ENCODE data around the gene LIPT1.

DNA sequence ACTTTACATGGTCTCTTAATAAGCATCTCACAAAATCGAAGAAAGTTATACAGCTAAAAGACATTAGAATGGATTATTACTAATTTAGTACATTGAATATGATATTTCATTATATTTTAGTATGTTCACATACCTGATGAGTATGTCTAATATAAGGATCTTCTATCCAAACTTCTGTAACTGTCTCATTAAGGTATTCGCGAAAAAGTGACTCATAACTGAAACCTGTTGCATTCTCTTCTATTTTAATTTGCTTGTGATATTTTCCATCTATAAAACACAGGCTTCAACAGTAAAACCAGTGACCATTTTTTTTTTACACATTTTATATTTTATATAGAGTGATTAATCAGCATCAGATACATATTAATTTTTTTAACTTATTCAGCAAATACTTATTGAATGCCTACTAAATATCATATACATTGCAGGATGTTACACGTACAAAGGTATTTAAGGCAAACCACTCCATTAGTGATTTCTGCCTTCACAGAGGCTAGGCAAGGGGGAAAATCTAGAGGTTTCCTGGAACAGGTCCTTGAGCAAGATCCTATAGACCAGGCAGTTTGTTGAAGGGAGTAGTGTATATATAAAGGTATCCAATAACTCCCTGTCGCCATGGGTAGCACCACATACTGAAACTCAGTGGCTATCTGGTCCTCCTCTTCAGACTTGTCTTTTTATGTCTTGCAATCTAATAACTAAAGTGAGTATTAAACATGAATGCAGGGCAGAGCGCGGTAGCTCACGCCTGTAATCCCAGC lies 16.8 kb downstream of the LIPT1 start:
- TF ChIP-seq CEBPB (IDR thresholded peaks at IDR 0.05) = no peak
- no peak for TF ChIP-seq YY1 (IDR thresholded peaks at IDR 0.05; ENCODE audit: low read depth)
- TF ChIP-seq, protein P1, sequence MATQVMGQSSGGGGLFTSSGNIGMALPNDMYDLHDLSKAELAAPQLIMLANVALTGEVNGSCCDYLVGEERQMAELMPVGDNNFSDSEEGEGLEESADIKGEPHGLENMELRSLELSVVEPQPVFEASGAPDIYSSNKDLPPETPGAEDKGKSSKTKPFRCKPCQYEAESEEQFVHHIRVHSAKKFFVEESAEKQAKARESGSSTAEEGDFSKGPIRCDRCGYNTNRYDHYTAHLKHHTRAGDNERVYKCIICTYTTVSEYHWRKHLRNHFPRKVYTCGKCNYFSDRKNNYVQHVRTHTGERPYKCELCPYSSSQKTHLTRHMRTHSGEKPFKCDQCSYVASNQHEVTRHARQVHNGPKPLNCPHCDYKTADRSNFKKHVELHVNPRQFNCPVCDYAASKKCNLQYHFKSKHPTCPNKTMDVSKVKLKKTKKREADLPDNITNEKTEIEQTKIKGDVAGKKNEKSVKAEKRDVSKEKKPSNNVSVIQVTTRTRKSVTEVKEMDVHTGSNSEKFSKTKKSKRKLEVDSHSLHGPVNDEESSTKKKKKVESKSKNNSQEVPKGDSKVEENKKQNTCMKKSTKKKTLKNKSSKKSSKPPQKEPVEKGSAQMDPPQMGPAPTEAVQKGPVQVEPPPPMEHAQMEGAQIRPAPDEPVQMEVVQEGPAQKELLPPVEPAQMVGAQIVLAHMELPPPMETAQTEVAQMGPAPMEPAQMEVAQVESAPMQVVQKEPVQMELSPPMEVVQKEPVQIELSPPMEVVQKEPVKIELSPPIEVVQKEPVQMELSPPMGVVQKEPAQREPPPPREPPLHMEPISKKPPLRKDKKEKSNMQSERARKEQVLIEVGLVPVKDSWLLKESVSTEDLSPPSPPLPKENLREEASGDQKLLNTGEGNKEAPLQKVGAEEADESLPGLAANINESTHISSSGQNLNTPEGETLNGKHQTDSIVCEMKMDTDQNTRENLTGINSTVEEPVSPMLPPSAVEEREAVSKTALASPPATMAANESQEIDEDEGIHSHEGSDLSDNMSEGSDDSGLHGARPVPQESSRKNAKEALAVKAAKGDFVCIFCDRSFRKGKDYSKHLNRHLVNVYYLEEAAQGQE (IDR thresholded peaks at IDR 0.05; ENCODE audit: low read depth) = no peak
- TF ChIP-seq, protein P2, sequence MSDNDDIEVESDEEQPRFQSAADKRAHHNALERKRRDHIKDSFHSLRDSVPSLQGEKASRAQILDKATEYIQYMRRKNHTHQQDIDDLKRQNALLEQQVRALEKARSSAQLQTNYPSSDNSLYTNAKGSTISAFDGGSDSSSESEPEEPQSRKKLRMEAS (IDR thresholded peaks at IDR 0.05) = no peak
- TF ChIP-seq EP300 (IDR thresholded peaks at IDR 0.05; ENCODE audit: borderline replicate concordance) = no peak
- no peak for TF ChIP-seq EGR1 (IDR thresholded peaks at IDR 0.05)
- no peak for TF ChIP-seq CREB1 (IDR thresholded peaks at IDR 0.05; ENCODE audit: low read depth)
- TF ChIP-seq RAD21 (IDR thresholded peaks at IDR 0.05; ENCODE audit: low read depth) = no peak
- TF ChIP-seq ZBTB7A (IDR thresholded peaks at IDR 0.05; ENCODE audit: low read depth) = no peak
- no peak for TF ChIP-seq TEAD4 (IDR thresholded peaks at IDR 0.05)
- TF ChIP-seq, protein P3, sequence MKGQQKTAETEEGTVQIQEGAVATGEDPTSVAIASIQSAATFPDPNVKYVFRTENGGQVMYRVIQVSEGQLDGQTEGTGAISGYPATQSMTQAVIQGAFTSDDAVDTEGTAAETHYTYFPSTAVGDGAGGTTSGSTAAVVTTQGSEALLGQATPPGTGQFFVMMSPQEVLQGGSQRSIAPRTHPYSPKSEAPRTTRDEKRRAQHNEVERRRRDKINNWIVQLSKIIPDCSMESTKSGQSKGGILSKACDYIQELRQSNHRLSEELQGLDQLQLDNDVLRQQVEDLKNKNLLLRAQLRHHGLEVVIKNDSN (IDR thresholded peaks at IDR 0.05) = no peak
- no peak for TF ChIP-seq FOXM1 (IDR thresholded peaks at IDR 0.05; ENCODE audit: borderline replicate concordance, low read depth)

All from Ishikawa (cell line).